Brain microvascular endothelial cell (primary cell): Measurements from ENCODE around the gene KCNIP3.

Source experiments
- DNase-seq: peaks from one replicate; pipeline ENCODE4 v3.0.0-alpha.2; 2020
- H3K27ac ChIP-seq: fragments of 250-450 bp; sonication (Bioruptor Pico); 2 replicates; pipeline ENCODE4 v1.5.1; 2020; ENCODE audit warnings: mild to moderate bottlenecking, moderate library complexity
- H3K27me3 ChIP-seq: fragments of 250-450 bp; sonication (Bioruptor Pico); replicated peaks from 2 replicates; pipeline ENCODE4 v1.5.1; 2020; ENCODE audit warnings: mild to moderate bottlenecking
- H3K36me3 ChIP-seq: fragments of 250-450 bp; sonication (Bioruptor Pico); replicated peaks from 2 replicates; pipeline ENCODE4 v1.5.1; 2020; ENCODE audit warnings: mild to moderate bottlenecking
- H3K4me3 ChIP-seq: 2 replicates; pipeline ENCODE4 v1.5.1; 2011; ENCODE audit warnings: low read depth, mild to moderate bottlenecking, control low read depth, low read length, moderate library complexity
- in situ Hi-C: cut with HindIII; loops from 2 replicates; pipeline ENCODE4 v1.10.0; 2017; ENCODE audit warnings: low sequenced_read_pairs, low pct_ligation_motif_present
- TF ChIP-seq, protein P1 (sequence below): IDR thresholded peaks from 2 replicates; pipeline ENCODE4 v1.5.1; 2011; ENCODE audit warnings: low read depth, mild to moderate bottlenecking, moderate library complexity, low read length, control low read depth, inconsistent platforms; ENCODE audit errors: missing control alignments

Gene KCNIP3

DNA sequence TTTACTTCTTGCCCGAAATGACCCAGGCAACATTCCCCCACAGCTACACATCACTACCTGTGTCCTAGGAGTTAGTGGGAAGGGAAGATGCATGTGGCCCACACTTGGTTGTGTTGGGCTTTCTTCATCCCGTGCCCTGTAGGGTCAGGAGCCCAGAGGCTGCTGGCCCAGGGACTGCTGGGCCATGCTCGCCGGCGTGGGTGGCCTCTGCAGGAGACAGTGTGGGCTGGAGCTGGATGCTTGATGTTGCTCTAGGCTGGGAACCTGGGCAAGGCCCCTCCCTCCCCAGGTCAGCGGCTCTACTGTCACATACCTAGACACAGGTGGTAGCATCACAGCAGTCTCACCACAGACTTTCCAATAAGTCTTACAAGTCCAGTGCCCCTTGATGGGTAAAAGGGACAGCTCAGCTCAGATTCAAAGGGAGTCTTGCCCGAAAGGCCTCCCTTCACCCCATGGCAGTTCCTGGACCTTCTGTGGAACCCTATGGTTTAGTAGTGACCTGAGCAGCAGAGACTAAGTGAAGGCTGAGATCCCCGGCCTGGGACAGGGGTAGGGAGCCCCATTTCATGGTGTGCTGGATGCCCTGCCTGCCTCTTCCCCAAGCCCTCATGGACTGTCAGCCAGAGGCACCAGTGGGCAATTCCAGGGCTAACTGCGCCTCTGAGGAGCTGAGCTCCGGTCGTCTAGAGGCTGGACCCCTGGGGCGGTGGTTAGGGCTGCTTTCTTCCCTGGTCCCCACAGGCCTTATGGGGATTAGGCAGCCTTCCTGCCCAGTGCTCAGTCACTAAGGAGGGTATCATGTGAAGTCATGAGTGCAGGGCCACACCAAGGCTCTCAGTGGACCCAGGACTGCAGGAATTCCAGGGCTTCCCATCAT is 59.9 kb downstream of the KCNIP3 start:
- H3K27ac ChIP-seq, result no peak overlapping the region
- no peaks in the 10 kb centered on the region for H3K36me3 ChIP-seq
- no peak overlapping the region for H3K4me3 ChIP-seq
- no peaks in the 10 kb centered on the region for H3K27me3 ChIP-seq
- in situ Hi-C loops, result no loop called here
- TF ChIP-seq, protein P1, sequence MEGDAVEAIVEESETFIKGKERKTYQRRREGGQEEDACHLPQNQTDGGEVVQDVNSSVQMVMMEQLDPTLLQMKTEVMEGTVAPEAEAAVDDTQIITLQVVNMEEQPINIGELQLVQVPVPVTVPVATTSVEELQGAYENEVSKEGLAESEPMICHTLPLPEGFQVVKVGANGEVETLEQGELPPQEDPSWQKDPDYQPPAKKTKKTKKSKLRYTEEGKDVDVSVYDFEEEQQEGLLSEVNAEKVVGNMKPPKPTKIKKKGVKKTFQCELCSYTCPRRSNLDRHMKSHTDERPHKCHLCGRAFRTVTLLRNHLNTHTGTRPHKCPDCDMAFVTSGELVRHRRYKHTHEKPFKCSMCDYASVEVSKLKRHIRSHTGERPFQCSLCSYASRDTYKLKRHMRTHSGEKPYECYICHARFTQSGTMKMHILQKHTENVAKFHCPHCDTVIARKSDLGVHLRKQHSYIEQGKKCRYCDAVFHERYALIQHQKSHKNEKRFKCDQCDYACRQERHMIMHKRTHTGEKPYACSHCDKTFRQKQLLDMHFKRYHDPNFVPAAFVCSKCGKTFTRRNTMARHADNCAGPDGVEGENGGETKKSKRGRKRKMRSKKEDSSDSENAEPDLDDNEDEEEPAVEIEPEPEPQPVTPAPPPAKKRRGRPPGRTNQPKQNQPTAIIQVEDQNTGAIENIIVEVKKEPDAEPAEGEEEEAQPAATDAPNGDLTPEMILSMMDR, result no peak
- no peak for DNase-seq

DNA sequence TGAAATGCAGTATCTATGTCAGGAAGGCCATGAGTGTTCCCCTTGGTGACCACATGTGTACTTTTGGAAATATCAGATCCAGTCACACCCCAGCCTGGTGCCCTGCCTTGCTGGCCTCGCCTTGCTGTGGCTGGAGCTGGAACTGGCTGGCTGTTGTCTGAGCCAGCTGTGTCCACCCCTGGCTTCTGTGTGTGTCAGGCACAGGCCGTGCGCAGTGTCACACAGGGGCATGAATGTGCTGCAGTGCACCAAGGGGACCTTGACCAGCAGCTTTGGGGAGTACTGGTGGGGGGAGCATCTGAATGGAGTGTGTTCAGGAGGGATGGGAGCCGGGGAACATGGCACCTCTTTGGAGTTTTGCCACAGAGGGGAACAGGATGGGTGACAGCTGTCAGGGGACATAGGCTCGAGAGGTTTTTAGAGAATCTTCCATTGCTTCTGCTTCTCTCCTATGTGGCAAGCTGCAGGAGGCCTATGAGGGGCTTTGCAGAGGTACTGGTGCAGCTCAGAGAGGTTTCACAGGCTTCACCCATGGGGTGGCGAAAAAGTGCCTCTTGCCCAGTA is 60.7 kb downstream of the KCNIP3 start:
- H3K27ac ChIP-seq, result no peak overlapping the region
- in situ Hi-C loops, result no loop called here
- H3K36me3 ChIP-seq, result no peaks in the 10 kb centered on the region
- H3K27me3 ChIP-seq, result no peaks in the 10 kb centered on the region
- TF ChIP-seq, protein P1, result no peak
- DNase-seq, result no peak
- no peak overlapping the region for H3K4me3 ChIP-seq

DNA sequence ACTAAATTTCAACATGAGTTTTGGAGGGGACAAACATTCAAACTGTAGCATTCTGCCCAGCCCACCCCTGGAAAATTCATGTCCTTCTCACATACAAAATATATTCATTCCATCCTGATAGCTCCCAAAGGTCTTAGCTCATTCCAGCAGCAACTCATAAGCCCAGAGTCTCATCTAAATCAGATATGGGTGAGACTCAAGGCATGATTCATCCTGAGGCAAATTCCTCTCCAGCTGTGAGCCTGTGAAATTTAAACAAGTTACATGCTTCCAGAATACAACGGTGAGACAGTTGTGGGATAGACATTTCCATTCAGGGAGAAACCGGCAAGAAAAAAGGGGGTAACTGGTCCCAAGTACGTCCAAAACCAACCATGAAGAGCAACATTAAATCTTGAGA is 61.9 kb downstream of the KCNIP3 start:
- H3K27me3 ChIP-seq, result no peaks in the 10 kb centered on the region
- DNase-seq, result peak; percentile 58
- no peaks in the 10 kb centered on the region for H3K36me3 ChIP-seq
- TF ChIP-seq, protein P1, result no peak
- no peak overlapping the region for H3K27ac ChIP-seq
- in situ Hi-C loops, result no loop called here
- no peak overlapping the region for H3K4me3 ChIP-seq

DNA sequence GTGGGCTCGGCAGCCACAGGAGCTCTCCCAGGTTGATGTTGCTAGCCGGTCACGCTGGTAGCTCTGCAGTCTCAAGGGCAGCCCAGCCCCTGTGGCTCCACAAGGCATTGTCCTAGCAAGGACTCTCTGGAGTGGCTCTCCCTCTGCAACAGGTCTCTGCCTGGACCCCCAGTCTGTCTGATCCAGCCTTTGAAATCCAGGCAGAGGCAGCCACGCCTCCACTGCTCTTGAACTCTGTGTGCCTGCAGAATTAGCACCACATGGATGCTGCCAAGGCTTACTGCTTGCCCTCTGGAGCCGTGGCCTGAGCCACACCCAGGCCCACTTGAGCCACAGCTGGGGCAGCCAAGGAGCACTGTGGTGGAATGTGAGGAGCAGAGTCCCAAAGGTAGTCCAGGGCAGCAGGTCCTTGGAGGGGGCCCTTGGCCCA is 62.4 kb downstream of the KCNIP3 start:
- no peak for DNase-seq
- in situ Hi-C loops, result no loop called here
- no peak overlapping the region for H3K27ac ChIP-seq
- no peak overlapping the region for H3K4me3 ChIP-seq
- H3K36me3 ChIP-seq, result no peaks in the 10 kb centered on the region
- TF ChIP-seq, protein P1, result no peak
- H3K27me3 ChIP-seq, result no peaks in the 10 kb centered on the region

DNA sequence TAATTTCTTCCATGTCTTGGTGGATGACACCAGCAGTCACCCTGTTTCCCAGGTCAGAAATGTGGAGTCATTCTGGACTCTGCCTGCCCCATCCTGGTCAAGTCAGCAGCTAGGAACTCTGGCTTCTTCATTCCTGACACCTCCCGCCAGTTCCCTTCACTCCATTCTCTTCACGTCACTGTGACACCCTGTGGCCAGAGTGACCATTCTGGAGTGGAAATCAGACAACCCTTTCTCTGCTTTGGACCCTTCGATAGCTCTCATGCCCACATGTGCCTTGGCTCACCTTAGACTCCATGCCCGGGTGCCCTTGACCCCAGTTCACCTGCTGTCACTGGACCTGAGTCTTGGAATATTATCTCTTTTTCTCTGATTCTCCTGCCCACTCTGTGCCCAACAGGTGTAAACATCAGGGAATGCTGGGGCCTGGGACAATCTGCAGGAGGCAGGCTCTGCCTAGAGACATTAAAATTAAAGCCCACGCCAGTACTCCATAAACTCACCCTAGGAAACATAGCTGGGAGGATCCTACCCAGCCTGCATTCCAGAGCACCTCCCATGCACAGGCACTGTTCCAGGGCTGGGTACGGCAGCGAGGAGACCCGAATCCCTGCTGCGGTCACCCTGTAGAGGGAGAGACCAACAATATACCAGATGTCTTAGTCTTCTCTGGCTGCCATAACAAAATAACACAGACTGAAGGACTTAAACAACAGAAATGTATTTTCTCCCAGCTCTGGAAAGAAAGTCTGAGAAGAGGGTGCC is 64.3 kb downstream of the KCNIP3 start:
- TF ChIP-seq, protein P1, result no peak
- Histone ChIP-seq H3K36me3 (no peaks in the 10 kb centered on the region), H3K27me3 (no peaks in the 10 kb centered on the region), H3K4me3 (no peak overlapping the region), H3K27ac (no peak overlapping the region)
- in situ Hi-C loops, result no loop called here
- DNase-seq, result no peak
